Prostate gland (tissue), 2 donors: ENCODE data around the gene LYRM2. TPM values are rescaled to one million over a fixed set of nuclear protein-coding genes. Genes with fewer than 3 reads are reported as not detected.

ENCODE experiments used
- DNase-seq: peaks from one replicate; pipeline ENCODE4 v3.0.0-alpha.2; 2019; ENCODE audit warnings: low spot score
- H3K27ac ChIP-seq, 2 donors: fragments of 200-600 bp; sonication (generic); 2 replicates each; pipeline ENCODE4 v1.5.1; 2017 to 2019
- H3K27me3 ChIP-seq: fragments of 200-600 bp; sonication (generic); replicated peaks from 2 replicates; pipeline ENCODE4 v1.5.1; 2019; ENCODE audit not compliant: insufficient read depth
- H3K36me3 ChIP-seq, 2 donors: fragments of 200-600 bp; sonication (generic); 1 replicate in 1 of 2; 2 replicates in 1 of 2; pipeline versions ENCODE4 v1.5.1 to v1.8.1; 2017 to 2019
- H3K4me1 ChIP-seq: fragments of 200-600 bp; sonication (generic); replicated peaks from 2 replicates; pipeline ENCODE4 v1.5.1; 2019
- H3K4me3 ChIP-seq, 2 donors: fragments of 200-600 bp; sonication (generic); 2 replicates each; pipeline ENCODE4 v1.5.1; 2017 to 2019
- H3K9me3 ChIP-seq: fragments of 200-600 bp; sonication (generic); 2 replicates; pipeline ENCODE4 v1.5.1; 2017
- POLR2A ChIP-seq: fragments of 450-650 bp; IDR thresholded peaks from one replicate; pipeline ENCODE4 v1.6.1; 2016; ENCODE audit warnings: antibody characterized with exemption, mild to moderate bottlenecking
- POLR2AphosphoS5 ChIP-seq: sonication (generic); formaldehyde crosslinking; IDR thresholded peaks from one replicate; pipeline ENCODE4 v1.6.1; 2017; ENCODE audit warnings: antibody characterized with exemption
- WGBS: methylation state at CpG from one replicate; pipeline ENCODE4 v1.1.5; 2018; 5-methylcytosine and 5-hydroxymethylcytosine counted together
- intact Hi-C: fragments of 100-400 bp; cut with DNase I; formaldehyde crosslinking; loops from one replicate; pipeline ENCODE4 v1.14.2; 2022
- total RNA-seq, 2 donors: library from RNA; depleted of rRNA; stranded (reverse); fragments of >200 nt; gene quantifications; one replicate each; pipeline ENCODE4 v1.1.0, GENCODE V29; 2016
- TF ChIP-seq, protein P1 (sequence below), 4 experiments: fragments of 200-600 bp in 2 of 4; fragments of 450-650 bp in 2 of 4; sonication (generic) in 2 of 4; IDR thresholded peaks; 1 replicate in 3 of 4; 2 replicates in 1 of 4; pipeline ENCODE4 v1.5.1; 2016 to 2019; ENCODE audit warnings: antibody characterized with exemption in 4 of 4, mild to moderate bottlenecking in 2 of 4, moderate library complexity in 2 of 4

The LYRM2 gene
- total RNA-seq, 2 donors from 2014 or later, result 21.3 to 25.7 TPM

DNA sequence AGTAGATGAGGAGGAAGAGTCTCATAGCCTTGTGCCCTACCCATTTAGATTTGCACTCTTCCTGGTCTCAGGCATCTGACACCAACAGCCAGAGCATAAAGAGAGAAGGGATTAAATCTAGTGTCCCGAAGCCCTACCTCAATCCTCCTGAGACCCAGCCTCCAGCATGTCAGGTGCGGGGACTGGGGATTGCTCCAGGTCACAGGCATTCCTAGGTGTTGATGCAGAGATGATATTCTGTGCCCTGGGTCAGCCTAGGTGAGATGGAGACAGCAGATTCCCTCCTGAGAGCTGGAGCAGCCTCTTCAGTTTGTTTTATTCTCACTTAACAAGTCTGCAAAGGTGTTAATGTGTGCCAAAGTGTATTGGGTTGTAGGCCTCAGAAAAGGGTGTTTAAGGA lies 115.8 kb downstream of the LYRM2 start:
- no peak for DNase-seq
- no peaks in the 10 kb centered on the region for H3K27me3 ChIP-seq
- TF ChIP-seq POLR2A (no peak), POLR2AphosphoS5 (no peak)
- TF ChIP-seq, protein P1, sequence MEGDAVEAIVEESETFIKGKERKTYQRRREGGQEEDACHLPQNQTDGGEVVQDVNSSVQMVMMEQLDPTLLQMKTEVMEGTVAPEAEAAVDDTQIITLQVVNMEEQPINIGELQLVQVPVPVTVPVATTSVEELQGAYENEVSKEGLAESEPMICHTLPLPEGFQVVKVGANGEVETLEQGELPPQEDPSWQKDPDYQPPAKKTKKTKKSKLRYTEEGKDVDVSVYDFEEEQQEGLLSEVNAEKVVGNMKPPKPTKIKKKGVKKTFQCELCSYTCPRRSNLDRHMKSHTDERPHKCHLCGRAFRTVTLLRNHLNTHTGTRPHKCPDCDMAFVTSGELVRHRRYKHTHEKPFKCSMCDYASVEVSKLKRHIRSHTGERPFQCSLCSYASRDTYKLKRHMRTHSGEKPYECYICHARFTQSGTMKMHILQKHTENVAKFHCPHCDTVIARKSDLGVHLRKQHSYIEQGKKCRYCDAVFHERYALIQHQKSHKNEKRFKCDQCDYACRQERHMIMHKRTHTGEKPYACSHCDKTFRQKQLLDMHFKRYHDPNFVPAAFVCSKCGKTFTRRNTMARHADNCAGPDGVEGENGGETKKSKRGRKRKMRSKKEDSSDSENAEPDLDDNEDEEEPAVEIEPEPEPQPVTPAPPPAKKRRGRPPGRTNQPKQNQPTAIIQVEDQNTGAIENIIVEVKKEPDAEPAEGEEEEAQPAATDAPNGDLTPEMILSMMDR (IDR thresholded peaks at IDR 0.05), result no peak
- H3K4me1 ChIP-seq, result no peaks in the 10 kb centered on the region
- no peak overlapping the region for H3K27ac ChIP-seq
- H3K36me3 ChIP-seq, result no peaks in the 10 kb centered on the region
- intact Hi-C loops, result no loop called here
- no peaks in the 10 kb centered on the region for H3K9me3 ChIP-seq
- WGBS, result 70% methylated on average over 2 of the region's 2 CpGs
- no peak overlapping the region for H3K4me3 ChIP-seq

DNA sequence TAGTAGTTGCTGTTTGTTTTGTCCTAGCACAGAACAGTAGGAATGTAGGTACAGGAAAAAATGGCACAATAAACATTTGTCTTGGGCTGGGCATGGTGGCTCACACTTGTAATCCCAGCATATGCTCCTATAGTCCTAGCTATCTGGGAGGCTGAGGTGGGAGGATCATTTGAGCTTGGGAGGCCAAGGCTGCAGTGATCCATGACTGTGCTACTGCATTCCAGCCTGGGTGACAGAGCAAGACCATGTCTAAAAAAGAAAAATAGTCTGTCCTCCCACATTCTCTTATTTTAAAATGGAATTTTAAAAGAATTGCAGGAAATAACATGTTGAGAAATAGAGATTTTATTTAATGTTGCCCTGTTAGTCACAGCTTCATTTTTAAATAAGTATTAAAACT lies 117.8 kb downstream of the LYRM2 start:
- TF ChIP-seq, protein P1 (IDR thresholded peaks at IDR 0.05), result no peak
- TF ChIP-seq POLR2A (no peak), POLR2AphosphoS5 (no peak)
- DNase-seq, result no peak
- Histone ChIP-seq H3K4me1 (no peaks in the 10 kb centered on the region), H3K9me3 (no peaks in the 10 kb centered on the region), H3K27me3 (no peaks in the 10 kb centered on the region), H3K27ac (no peak overlapping the region), H3K4me3 (no peak overlapping the region), H3K36me3 (no peaks in the 10 kb centered on the region)
- intact Hi-C loops, result no loop called here

DNA sequence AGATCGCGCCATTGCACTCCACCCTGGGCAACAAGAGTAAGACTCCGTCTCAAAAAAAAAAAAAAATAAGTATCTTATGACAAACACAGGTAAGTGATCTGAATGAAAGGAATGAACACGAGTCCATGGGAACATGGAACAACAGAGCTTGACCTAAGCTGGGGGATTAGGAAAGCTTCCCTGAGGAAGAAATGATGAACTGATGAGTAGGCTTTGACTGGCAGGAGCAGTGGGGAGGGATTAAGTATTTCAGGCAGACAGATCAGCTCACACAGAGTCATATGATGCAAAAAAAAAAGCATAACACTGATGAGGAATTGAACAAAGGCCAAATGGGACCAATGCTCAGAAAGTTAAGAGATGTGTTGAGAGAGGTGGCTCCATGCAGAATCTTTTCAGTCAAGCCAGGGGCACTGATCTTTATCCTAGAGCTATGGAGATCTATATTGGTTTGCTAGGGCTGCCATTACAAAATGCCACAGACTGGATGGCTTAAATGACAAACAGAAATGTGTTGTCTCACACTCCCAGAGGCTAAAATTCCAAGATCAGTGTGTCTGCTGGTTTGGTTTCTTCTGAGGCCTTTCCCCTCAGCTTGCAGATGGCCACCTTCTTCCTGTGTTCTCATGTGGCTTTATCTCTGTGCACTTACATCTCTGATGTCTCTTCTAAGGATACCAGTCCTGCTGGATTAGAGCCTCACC lies 120.0 kb downstream of the LYRM2 start:
- TF ChIP-seq POLR2A, result no peak
- TF ChIP-seq, protein P1 (IDR thresholded peaks at IDR 0.05), result no peak
- TF ChIP-seq POLR2AphosphoS5, result no peak
- H3K36me3 ChIP-seq, result no peaks in the 10 kb centered on the region
- H3K27ac ChIP-seq, result no peak overlapping the region
- H3K4me1 ChIP-seq, result no peaks in the 10 kb centered on the region
- H3K4me3 ChIP-seq, result no peak overlapping the region
- no peaks in the 10 kb centered on the region for H3K27me3 ChIP-seq
- no peak for DNase-seq
- no peaks in the 10 kb centered on the region for H3K9me3 ChIP-seq
- 92% methylated on average over 4 of the region's 4 CpGs for WGBS
- intact Hi-C loops, result no loop called here

Other genes with a start within 250 kb of the LYRM2 start
- 10 to 100 TPM; 19.4 to 22.7 TPM for gene RRAGD, start 226.5 kb downstream of the LYRM2 start, total RNA-seq
- 10 to 100 TPM; 11.9 to 30.9 TPM for gene ANKRD6, start 205.6 kb downstream of the LYRM2 start, total RNA-seq
- 10 to 100 TPM; 26.2 to 53.3 TPM for gene MDN1, start 181.0 kb upstream of the LYRM2 start, total RNA-seq
- 10 to 100 TPM; 10.9 to 17.7 TPM for gene CASP8AP2, start 191.1 kb upstream of the LYRM2 start, total RNA-seq